GM18907 (cell line): ENCODE measurements around the gene ANO3.

ENCODE experiments used
- ATAC-seq: cut with Tn5 transposase; IDR thresholded peaks from one replicate; pipeline ENCODE4 v1.9.1; 2021; ENCODE audit warnings: mild to moderate bottlenecking, moderate library complexity; ENCODE audit not compliant: unreplicated experiment

Gene ANO3

GRCh38 chr11:26483108-26483507 is 151.2 kb downstream of the ANO3 start:
- ATAC-seq: no peak

GRCh38 chr11:26490546-26490945 is 158.6 kb downstream of the ANO3 start:
- ATAC-seq: no peak

GRCh38 chr11:26493616-26494015 is 161.7 kb downstream of the ANO3 start:
- ATAC-seq: no peak

GRCh38 chr11:26507229-26507628 is 175.3 kb downstream of the ANO3 start:
- no peak for ATAC-seq

GRCh38 chr11:26510164-26510563 is 178.2 kb downstream of the ANO3 start:
- no peak for ATAC-seq

- no peak for ATAC-seq
Observed at GRCh38 chr11:26510756-26511155, 178.8 kb downstream of the ANO3 start.

- ATAC-seq: no peak
Observed at GRCh38 chr11:26512196-26512595, 180.3 kb downstream of the ANO3 start.

- ATAC-seq: no peak
Observed at GRCh38 chr11:26519469-26519868, 187.5 kb downstream of the ANO3 start.

- no peak for ATAC-seq
Observed at GRCh38 chr11:26522912-26523610, 191.1 kb downstream of the ANO3 start.

- ATAC-seq: no peak
Observed at GRCh38 chr11:26527685-26528084, 195.8 kb downstream of the ANO3 start.

GRCh38 chr11:26537341-26537740 is 205.4 kb downstream of the ANO3 start:
- no peak for ATAC-seq

- no peak for ATAC-seq
Observed at GRCh38 chr11:26539517-26539916, 207.6 kb downstream of the ANO3 start.

GRCh38 chr11:26541870-26542269 is 209.9 kb downstream of the ANO3 start:
- no peak for ATAC-seq

- ATAC-seq: no peak
Observed at GRCh38 chr11:26549176-26549575, 217.2 kb downstream of the ANO3 start.

- no peak for ATAC-seq
Observed at GRCh38 chr11:26550022-26550421, 218.1 kb downstream of the ANO3 start.

- no peak for ATAC-seq
Observed at GRCh38 chr11:26551186-26551801, 219.4 kb downstream of the ANO3 start.

- no peak for ATAC-seq
Observed at GRCh38 chr11:26553182-26553581, 221.3 kb downstream of the ANO3 start.

GRCh38 chr11:26554455-26554854 is 222.5 kb downstream of the ANO3 start:
- no peak for ATAC-seq

- no peak for ATAC-seq
Observed at GRCh38 chr11:26556582-26556981, 224.7 kb downstream of the ANO3 start.

GRCh38 chr11:26557666-26558065 is 225.7 kb downstream of the ANO3 start:
- ATAC-seq: no peak

GRCh38 chr11:26558190-26558589 is 226.3 kb downstream of the ANO3 start:
- no peak for ATAC-seq

GRCh38 chr11:26569646-26570045 is 237.7 kb downstream of the ANO3 start:
- ATAC-seq: no peak
